HG03558 (cell line): ENCODE results near the gene KAZALD1.

Source experiments
- ATAC-seq: cut with Tn5 transposase; IDR thresholded peaks from one replicate; pipeline ENCODE4 v1.9.1; 2021; ENCODE audit warnings: moderate number of reproducible peaks; ENCODE audit not compliant: unreplicated experiment; ENCODE audit errors: extremely low read depth

KAZALD1 gene

GRCh38 chr10:101046332-101047238 lies 15.2 kb upstream of the KAZALD1 start:
- ATAC-seq: no peak

- no peak for ATAC-seq
Measured at GRCh38 chr10:101047268-101047667, 14.5 kb upstream of the KAZALD1 start.

GRCh38 chr10:101047961-101048892 lies 13.6 kb upstream of the KAZALD1 start:
- no peak for ATAC-seq

GRCh38 chr10:101050208-101051069 lies 11.3 kb upstream of the KAZALD1 start:
- ATAC-seq: no peak

- no peak for ATAC-seq
Measured at GRCh38 chr10:101052285-101052684, 9.5 kb upstream of the KAZALD1 start.

- no peak for ATAC-seq
Measured at GRCh38 chr10:101053516-101053915, 8.3 kb upstream of the KAZALD1 start.

- ATAC-seq: no peak
Measured at GRCh38 chr10:101054351-101054750, 7.4 kb upstream of the KAZALD1 start.

GRCh38 chr10:101054876-101055275 lies 6.9 kb upstream of the KAZALD1 start:
- no peak for ATAC-seq

GRCh38 chr10:101055411-101055810 lies 6.4 kb upstream of the KAZALD1 start:
- ATAC-seq: no peak

- ATAC-seq: no peak
Measured at GRCh38 chr10:101056365-101057151, 5.2 kb upstream of the KAZALD1 start.

- no peak for ATAC-seq
Measured at GRCh38 chr10:101060036-101060950, 1.5 kb upstream of the KAZALD1 start.

GRCh38 chr10:101060951-101061623 lies 702 bp upstream of the KAZALD1 start:
- no peak for ATAC-seq

GRCh38 chr10:101062232-101063049 lies 652 bp downstream of the KAZALD1 start:
- no peak for ATAC-seq

GRCh38 chr10:101063050-101063525 lies 1.3 kb downstream of the KAZALD1 start:
- no peak for ATAC-seq

- no peak for ATAC-seq
Measured at GRCh38 chr10:101063548-101064414, 2.0 kb downstream of the KAZALD1 start.
